Activated naive CD4-positive, alpha-beta T cell treated with anti-CD3 and anti-CD28 coated beads for 36 hours (primary cell): ENCODE measurements around the gene SDF4. TPM values are rescaled to one million over a fixed set of nuclear protein-coding genes. Genes with fewer than 3 reads are reported as not detected.
"Not testable (repeated sequence)": the region's sequence is repeated elsewhere in the genome, so short reads cannot be mapped to it uniquely, and the experiment has no call there.

Experiments
- CTCF ChIA-PET: fragments of 350-600 bp; sonication (Branson Sonifier 250); formaldehyde crosslinking; loops from one replicate; lab custom pipeline; 2021; ENCODE audit warnings: antibody characterized with exemption; lab: Charles Lee
- DNase-seq: peaks from one replicate; pipeline ENCODE4 v3.0.0-alpha.2; 2020
- H3K27ac Mint-ChIP-seq: one replicate; pipeline ENCODE4 v1.8.0; 2021; ENCODE audit warnings: mild to moderate bottlenecking, mixed read lengths
- H3K27me3 Mint-ChIP-seq: one replicate; pipeline ENCODE4 v1.8.0; 2021; ENCODE audit warnings: low read depth, mixed read lengths
- H3K36me3 Mint-ChIP-seq: one replicate; pipeline ENCODE4 v1.8.0; 2021; ENCODE audit warnings: low read depth, mixed read lengths
- H3K4me1 Mint-ChIP-seq: one replicate; pipeline ENCODE4 v1.8.0; 2021; ENCODE audit warnings: low read depth, mixed read lengths
- H3K4me3 Mint-ChIP-seq: one replicate; pipeline ENCODE4 v1.8.0; 2021; ENCODE audit warnings: mild to moderate bottlenecking, moderate library complexity, mixed read lengths
- H3K9me3 Mint-ChIP-seq: one replicate; pipeline ENCODE4 v1.8.0; 2021; ENCODE audit warnings: mixed read lengths
- intact Hi-C: fragments of 100-400 bp; cut with micrococcal nuclease; formaldehyde crosslinking; loops from one replicate; pipeline ENCODE4 v1.15.1; 2023
- total RNA-seq, 2 experiments: library from RNA; stranded (reverse); gene quantifications; one replicate each; pipeline ENCODE4 v1.2.3, GENCODE V29; 2021

SDF4 gene
- total RNA-seq, 2 experiments from 2014 or later: 74.7 to 79.5 TPM

DNA sequence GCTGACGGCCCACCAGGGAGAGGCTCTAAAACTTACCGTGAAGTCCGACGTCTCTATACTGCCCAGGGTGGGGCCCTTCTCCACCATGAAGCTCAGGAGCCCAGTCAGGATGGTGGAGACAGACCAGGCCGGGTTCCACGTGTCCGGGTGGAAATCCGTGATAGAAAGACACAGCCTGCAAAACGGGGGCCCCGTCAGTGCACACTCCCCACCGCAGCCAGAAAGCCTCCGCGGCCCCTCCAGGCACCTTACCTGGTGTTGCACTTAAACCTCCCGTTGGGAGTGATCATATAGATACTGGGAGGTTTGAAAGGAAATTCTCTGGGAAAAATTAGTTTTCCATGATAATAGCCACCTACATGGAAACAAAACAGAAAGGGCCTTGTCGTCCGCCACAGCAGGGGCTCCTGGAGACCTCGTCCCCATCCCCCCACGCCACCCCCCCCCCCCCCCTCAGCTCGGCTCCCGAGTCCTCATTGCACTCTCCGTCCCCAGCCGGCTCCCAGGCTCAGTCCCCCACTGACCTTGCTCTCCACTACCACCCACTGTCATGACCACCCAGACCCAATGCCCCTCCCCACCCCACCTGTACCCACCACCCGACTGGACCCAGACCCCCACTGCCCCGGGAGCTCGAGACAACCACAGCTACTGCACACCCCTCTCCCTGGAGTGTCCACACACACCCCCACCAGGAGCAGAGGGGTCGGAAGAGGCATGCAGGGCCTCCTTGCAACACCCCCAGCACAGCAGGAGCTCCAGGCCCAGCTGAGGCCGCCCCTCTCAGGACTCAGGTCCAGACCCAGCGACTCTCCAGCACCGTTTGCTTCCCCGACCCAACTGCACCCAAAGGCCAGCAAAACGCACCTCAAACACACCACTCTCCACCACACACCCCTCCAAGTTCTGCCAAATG, 25.4 kb upstream of the SDF4 start:
- Mint-ChIP-seq H3K36me3 (peaks cover 25% of the 10 kb centered on the region), H3K27me3 (no peaks in the 10 kb centered on the region), H3K27ac (no peak overlapping the region), H3K4me1 (peaks cover 10% of the 10 kb centered on the region), H3K9me3 (no peaks in the 10 kb centered on the region), H3K4me3 (no peak overlapping the region)
- CTCF ChIA-PET: no interaction called here
- no peak for DNase-seq
- intact Hi-C loops: no loop called here

DNA sequence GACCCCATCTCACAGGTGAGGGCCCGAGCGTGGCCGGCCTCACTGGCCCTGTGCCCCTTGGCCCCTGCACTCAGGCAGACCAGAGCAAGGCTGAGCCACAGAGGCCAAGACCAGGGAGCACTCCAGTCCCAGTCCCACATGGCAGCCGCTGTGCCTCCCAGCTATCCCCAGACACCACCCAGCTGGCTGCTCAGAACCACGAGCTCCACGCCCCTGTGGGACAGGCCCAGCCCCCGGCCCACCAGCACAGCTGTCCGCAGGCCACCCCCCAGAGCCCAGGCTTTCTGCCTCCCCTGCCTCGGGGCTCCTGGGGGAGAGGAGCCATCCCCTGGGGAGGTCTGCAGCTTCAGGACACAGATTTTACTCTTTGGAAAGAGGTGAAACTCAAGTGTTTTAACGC, 23.8 kb upstream of the SDF4 start:
- Mint-ChIP-seq H3K4me3 (no peak overlapping the region), H3K9me3 (no peaks in the 10 kb centered on the region), H3K4me1 (peaks cover 14% of the 10 kb centered on the region), H3K27me3 (no peaks in the 10 kb centered on the region), H3K27ac (no peak overlapping the region), H3K36me3 (peaks cover 20% of the 10 kb centered on the region)
- CTCF ChIA-PET: no interaction called here
- DNase-seq: no peak
- intact Hi-C loops: no loop called here

DNA sequence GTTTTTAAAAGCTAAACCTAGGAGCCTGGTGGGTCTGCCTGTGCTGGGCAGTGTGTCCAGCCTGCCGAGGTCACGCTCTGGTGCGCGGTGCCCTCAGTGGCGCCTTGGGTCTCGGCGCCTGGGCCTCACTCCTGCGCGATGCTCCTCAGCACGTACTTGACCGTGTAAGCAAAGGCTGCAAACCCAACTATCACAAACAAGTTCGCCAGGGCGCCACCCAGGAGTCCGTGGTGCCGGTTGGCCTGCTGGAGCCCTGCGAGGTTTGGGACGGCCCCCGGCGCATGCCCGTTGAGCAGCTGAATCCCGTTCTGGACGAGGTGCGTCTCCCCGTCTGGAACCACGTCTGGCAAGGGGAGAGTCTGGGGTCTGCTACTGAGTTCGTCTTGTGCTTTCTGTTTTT, 23.3 kb upstream of the SDF4 start:
- intact Hi-C loops: no loop called here
- CTCF ChIA-PET: no interaction called here
- Mint-ChIP-seq H3K4me1 (peaks cover 19% of the 10 kb centered on the region), H3K27me3 (no peaks in the 10 kb centered on the region), H3K4me3 (no peak overlapping the region), H3K27ac (no peak overlapping the region), H3K36me3 (peaks cover 20% of the 10 kb centered on the region), H3K9me3 (no peaks in the 10 kb centered on the region)
- DNase-seq: no peak

DNA sequence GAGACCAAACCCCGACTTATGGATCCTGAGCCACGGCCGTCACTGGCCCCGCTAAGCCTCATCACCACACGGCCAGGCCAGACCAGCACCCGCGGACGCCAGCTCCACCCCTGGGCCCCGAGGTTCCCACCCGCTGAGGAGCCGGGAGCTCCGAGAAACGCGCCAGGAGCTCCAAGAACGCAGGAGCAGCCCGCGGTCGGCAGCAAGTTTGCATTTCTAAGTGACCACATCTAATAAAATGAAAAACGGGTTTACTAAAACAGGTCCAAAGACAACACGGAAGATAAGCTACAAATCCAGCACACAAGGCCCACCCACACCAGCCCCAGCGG, 22.8 kb upstream of the SDF4 start:
- H3K4me3 Mint-ChIP-seq: no peak overlapping the region
- H3K27me3 Mint-ChIP-seq: no peaks in the 10 kb centered on the region
- intact Hi-C loops: no loop called here
- CTCF ChIA-PET: no interaction called here
- peaks cover 17% of the 10 kb centered on the region for H3K36me3 Mint-ChIP-seq
- no peaks in the 10 kb centered on the region for H3K9me3 Mint-ChIP-seq
- peaks cover 20% of the 10 kb centered on the region for H3K4me1 Mint-ChIP-seq
- DNase-seq: no peak
- H3K27ac Mint-ChIP-seq: no peak overlapping the region

DNA sequence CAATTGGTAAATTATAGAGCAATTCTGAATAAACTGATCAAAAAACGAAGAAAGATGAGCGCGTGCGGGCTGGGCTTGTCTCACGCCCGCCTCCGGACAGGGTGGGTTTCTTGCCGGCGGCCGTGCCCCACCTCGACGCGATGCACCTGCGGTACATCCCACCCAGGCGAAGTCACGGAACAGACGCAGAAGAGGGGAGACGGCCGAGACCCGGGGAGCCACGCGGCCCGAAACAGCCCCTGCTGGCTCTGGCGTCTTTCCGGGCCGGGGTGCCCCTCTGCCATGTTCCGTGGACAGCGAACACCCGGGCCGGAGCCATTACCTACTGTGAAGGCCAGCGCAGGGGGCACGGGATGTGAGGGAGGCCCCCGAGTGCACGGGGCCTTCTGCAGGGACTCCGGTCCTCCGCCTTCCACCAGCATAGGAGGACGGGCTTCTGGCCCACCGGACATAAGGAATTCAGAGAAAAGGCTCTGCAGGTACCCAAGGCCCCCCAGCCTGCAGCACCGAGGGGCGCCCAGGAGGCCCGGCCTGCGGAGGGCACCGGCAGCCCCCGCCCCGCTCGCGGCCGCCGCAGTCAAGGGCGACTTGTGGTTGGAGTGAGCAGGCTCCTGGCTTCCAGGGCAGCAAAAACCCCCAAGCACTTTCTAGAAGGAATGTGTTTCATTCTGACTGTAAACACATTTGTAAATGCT, 22.3 kb upstream of the SDF4 start:
- CTCF ChIA-PET: no interaction called here
- H3K27me3 Mint-ChIP-seq: no peaks in the 10 kb centered on the region
- no peak overlapping the region for H3K27ac Mint-ChIP-seq
- intact Hi-C loops: no loop called here
- H3K36me3 Mint-ChIP-seq: peaks cover 15% of the 10 kb centered on the region
- no peaks in the 10 kb centered on the region for H3K9me3 Mint-ChIP-seq
- DNase-seq: no peak
- no peak overlapping the region for H3K4me3 Mint-ChIP-seq
- peaks cover 22% of the 10 kb centered on the region for H3K4me1 Mint-ChIP-seq

DNA sequence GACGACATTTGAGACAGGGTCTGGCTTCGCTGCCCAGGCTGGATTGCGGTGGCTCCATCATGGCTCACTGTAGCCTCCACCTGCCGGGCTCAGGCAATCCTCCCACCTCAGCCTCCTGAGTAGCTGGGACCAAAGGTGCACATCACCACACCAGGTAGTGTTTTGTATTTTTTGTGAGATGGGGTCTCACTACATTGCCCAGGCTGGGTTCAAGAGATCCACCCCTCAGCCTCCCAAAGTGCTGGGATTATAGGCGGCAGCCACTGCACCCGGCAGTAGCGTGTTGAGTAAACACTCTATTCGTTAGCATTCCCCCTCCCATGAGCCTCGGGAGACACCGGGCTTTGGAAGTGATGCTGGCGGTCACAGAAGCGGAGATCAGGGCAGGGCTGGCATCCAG, 21.5 kb upstream of the SDF4 start:
- CTCF ChIA-PET: no interaction called here
- peaks cover 15% of the 10 kb centered on the region for H3K36me3 Mint-ChIP-seq
- intact Hi-C loops: no loop called here

DNA sequence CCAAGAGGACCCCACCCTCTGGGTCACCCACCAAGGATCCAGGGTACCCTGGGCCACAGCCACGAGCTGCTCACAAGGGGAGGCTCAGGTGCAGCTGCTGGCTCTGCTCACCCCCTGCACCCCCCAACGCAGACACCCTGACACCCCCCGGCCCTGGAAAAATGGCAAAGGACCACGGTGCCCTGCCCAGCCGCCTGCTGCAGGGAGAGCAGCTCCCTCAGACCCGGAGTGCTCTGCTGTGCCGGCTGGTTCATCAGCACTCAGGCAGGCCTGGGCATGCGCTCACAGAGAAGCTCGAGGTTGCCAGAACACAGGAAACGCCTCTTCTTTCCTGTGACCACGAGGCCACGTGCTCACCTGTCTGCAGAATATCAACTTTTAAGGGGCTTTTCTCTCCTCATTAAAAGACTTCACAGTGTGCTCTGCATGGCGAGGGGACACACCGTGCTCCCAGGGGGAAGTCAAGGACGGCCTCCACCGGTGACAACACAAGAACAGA, 19.0 kb upstream of the SDF4 start:
- peak overlapping the region; percentile 85 for H3K27ac Mint-ChIP-seq
- no peaks in the 10 kb centered on the region for H3K9me3 Mint-ChIP-seq
- peak; percentile 91 for DNase-seq
- H3K36me3 Mint-ChIP-seq: peaks cover 6% of the 10 kb centered on the region
- CTCF ChIA-PET: interaction anchor here (0.7 to 2.5 kb wide), 8 partner anchors 9 to 267 kb away, joined by 3 to 43 read pairs (median 4); no protein-coding TSS in a partner anchor
- H3K4me1 Mint-ChIP-seq: peaks cover 22% of the 10 kb centered on the region
- intact Hi-C loops: loop anchor here (1.0 to 2.0 kb wide), 4 partner anchors 20 to 218 kb away; partner anchors contain the start of gene C1orf159
- H3K27me3 Mint-ChIP-seq: peaks cover 2% of the 10 kb centered on the region
- peak overlapping the region; percentile 10 for H3K4me3 Mint-ChIP-seq

More for the DNA sequence above, 21.5 kb upstream of the SDF4 start:
- peak overlapping the region; percentile 32 for H3K27ac Mint-ChIP-seq
- H3K27me3 Mint-ChIP-seq: no peaks in the 10 kb centered on the region
- no peak overlapping the region for H3K4me3 Mint-ChIP-seq
- no peak for DNase-seq
- no peaks in the 10 kb centered on the region for H3K9me3 Mint-ChIP-seq
- H3K4me1 Mint-ChIP-seq: peaks cover 22% of the 10 kb centered on the region

DNA sequence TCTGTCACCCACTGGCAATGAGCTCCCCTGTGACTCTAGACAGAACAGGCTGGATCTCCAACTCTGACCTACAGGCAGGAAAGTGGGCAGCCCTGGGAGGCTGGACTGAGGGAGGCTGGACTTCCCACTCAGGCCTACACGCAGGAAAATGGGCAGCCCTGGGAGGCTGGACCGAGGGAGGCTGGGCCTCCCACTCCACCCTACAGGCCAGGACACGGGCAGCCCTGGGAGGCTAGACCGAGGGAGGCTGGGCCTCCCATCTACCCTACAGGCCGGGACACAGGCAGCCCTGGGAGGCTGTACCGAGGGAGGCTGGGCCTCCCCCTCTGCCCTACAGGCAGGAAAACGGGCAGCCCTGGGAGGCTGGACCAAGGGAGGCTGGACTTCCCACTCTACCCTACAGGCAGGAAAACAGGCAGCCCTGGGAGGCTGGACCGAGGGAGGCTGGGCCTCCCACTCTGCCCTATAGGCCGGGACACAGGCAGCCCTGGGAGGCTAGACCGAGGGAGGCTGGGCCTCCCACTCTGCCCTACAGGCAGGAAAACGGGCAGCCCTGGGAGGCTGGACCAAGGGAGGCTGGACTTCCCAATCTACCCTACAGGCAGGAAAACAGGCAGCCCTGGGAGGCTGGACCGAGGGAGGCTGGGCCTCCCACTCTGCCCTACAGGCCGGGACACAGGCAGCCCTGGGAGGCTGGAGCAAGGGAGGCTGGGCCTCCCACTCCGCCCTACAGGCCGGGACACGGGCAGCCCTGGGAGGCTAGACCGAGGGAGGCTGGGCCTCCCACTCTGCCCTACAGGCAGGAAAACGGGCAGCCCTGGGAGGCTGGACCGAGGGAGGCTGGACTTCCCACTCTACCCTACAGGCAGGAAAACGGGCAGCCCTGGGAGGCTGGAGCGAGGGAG, 16.5 kb upstream of the SDF4 start:
- H3K4me3 Mint-ChIP-seq, H3K27ac Mint-ChIP-seq, DNase-seq, H3K9me3 Mint-ChIP-seq, H3K36me3 Mint-ChIP-seq, CTCF ChIA-PET, H3K27me3 Mint-ChIP-seq, intact Hi-C loops: not testable (repeated sequence)
- H3K4me1 Mint-ChIP-seq: peaks cover 22% of the 10 kb centered on the region

DNA sequence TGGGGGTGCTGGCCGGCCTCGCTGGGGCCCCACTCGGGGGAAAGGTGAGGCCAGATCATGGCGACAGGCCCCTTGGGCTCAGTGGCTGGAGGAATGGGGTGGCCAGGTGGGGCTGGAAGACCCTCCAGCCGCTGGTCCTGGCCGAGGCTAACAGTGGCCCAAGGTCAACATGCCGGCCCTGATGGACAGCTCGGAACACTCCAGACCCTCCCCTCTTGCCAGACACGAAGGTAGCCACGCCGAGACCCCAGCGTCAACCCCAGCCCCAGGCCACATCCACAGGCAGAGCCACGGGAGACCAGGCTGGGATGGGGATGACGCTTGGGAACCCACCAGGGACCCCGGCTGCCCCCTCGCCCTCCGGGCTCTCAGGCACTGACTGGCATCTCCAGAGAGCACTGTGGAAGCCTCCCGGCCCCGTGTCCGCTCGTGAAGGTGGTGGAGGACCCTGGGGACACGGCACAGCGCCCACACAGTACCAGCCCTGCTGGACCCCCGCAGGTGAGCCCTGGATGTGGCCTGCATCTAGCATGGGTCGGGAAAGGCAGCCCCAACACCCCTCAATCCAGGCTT, 15.6 kb upstream of the SDF4 start:
- Mint-ChIP-seq H3K4me1 (peaks cover 20% of the 10 kb centered on the region), H3K27me3 (peaks cover 2% of the 10 kb centered on the region), H3K4me3 (no peak overlapping the region), H3K27ac (no peak overlapping the region), H3K9me3 (no peaks in the 10 kb centered on the region), H3K36me3 (peaks cover 2% of the 10 kb centered on the region)
- intact Hi-C loops: no loop called here
- CTCF ChIA-PET: no interaction called here
- no peak for DNase-seq

DNA sequence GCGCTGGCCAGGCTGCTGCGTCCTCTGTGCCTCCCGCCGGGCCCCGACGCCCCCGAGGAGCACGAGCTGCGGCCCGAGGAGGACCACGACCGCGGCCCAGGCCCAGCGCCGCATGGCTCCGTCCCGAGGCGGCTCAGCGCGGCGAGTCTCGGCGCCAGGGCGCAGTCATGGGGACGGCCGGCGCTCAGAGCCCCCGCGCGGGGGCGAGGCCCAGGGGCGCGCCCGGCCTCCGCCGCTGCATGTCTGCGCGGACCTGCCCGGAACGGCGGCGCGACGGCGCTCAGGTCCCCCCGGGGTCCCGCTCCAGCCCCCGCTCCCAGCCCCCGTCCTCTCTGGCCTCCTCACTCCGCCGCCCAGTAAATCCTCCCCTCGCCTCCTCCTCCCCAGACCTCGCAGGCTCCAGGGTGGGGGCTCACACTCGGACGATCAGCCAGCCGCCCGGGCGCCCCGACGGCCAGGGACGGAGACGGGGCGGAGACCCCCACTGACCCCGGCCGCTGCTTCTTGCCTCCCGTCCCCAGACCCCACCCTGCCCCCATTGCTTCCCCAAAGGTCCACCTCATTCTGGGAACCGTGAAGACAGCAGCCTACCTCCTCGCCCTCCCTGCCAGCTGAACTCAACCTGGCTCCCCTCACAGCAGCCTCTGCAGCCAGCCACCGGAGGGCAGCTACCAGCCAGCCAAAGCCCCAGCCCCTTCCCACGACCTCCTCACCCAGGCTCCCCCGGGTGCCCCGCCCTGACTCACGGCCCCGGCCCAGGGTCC, 15.0 kb upstream of the SDF4 start, which contains the start of gene C1QTNF12:
TSS of gene C1QTNF12 (minus strand) at position 146 of the 764 bp plus-strand sequence. CDS start at position 114, 32 bp downstream.
- peaks cover 2% of the 10 kb centered on the region for H3K27me3 Mint-ChIP-seq
- peaks cover 17% of the 10 kb centered on the region for H3K4me1 Mint-ChIP-seq
- H3K36me3 Mint-ChIP-seq: peaks cover 2% of the 10 kb centered on the region
- DNase-seq: no peak
- CTCF ChIA-PET: no interaction called here
- no peak within 1 kb of the TSS for H3K4me3 Mint-ChIP-seq
- H3K9me3 Mint-ChIP-seq: no peaks in the 10 kb centered on the region
- intact Hi-C loops: no loop called here
- H3K27ac Mint-ChIP-seq: no peak within 1 kb of the TSS

DNA sequence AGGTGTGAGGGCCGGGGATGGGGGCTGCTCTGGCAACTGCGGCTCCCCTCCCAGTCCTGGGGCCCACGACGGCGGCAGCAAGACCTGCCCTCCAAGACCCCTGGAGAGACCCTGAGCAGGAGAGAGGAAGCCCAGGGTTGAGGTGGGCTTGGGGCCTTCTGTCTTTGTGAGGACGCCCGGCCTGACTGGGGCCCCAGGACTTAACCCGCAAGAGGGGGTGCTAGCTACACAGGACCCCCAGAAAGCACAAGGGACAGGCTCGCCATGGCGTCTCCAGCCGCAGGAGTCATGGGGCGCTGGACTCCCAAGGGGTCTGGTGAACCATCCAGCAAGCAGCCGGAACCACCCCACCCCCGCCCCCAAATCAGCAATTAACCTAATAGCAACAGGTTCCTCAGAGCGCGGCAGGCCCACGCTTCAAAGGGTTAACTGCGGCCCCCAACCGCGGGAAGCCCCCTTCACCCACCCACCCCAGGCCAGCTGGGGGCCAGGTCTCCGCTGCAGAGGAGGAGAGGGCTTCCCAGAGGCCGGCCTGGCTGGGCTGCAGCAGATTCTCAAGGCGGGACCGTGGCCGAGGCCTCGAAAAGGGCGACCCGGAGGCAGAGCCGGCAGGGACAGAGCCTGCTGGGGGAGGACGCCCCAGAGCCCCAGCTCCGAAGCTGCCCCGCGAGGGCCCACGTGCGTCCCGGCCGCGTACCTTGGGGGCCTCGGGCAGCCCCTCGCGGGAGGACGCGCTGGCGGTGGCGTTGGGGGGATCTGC, 14.2 kb upstream of the SDF4 start:
- intact Hi-C loops: no loop called here
- Mint-ChIP-seq H3K9me3 (no peaks in the 10 kb centered on the region), H3K4me3 (no peak overlapping the region), H3K36me3 (peaks cover under 1% of the 10 kb centered on the region), H3K27me3 (peaks cover 2% of the 10 kb centered on the region), H3K27ac (no peak overlapping the region), H3K4me1 (peaks cover 15% of the 10 kb centered on the region)
- DNase-seq: no peak
- CTCF ChIA-PET: no interaction called here
